HUES64 (cell line): ENCODE data around the gene SCGB3A2.

ENCODE experiments used
- H3K27ac ChIP-seq: 2 replicates; pipeline ENCODE4 v1.7.0; 2013; ENCODE audit warnings: low read depth, low read length, inconsistent platforms
- H3K27me3 ChIP-seq: 2 replicates; pipeline ENCODE4 v1.6.1; 2013; ENCODE audit warnings: mild to moderate bottlenecking, low read length; ENCODE audit not compliant: insufficient read depth
- H3K36me3 ChIP-seq: 2 replicates; pipeline ENCODE4 v1.6.1; 2013; ENCODE audit warnings: mild to moderate bottlenecking, low read length; ENCODE audit not compliant: insufficient read depth
- H3K4me1 ChIP-seq: 2 replicates; pipeline ENCODE4 v1.6.1; 2013; ENCODE audit warnings: mild to moderate bottlenecking, low read length, moderate library complexity; ENCODE audit not compliant: insufficient read depth
- H3K4me3 ChIP-seq: 2 replicates; pipeline ENCODE4 v1.5.1; 2013; ENCODE audit warnings: mild to moderate bottlenecking, low read length, moderate library complexity
- H3K9ac ChIP-seq: 2 replicates; pipeline ENCODE4 v1.6.1; 2013; ENCODE audit warnings: mild to moderate bottlenecking, low read depth, low read length
- H3K9me3 ChIP-seq: 2 replicates; pipeline ENCODE4 v1.6.1; 2013; ENCODE audit warnings: low read depth, low read length; ENCODE audit not compliant: insufficient read depth
- WGBS: fragments of 150-250, 120-280 bp; methylation state at CpG from one replicate; pipeline ENCODE4 v1.1.7; 2013; ENCODE audit warnings: missing lambda C conversion rate; 5-methylcytosine and 5-hydroxymethylcytosine counted together

Gene SCGB3A2

GRCh38 chr5:147880487-147880886 is 2.0 kb downstream of the SCGB3A2 start:
- Histone ChIP-seq H3K27me3 (no peaks in the 10 kb centered on the region), H3K9ac (no peak overlapping the region), H3K4me3 (no peak overlapping the region), H3K4me1 (peaks cover 33% of the 10 kb centered on the region), H3K36me3 (peaks cover 7% of the 10 kb centered on the region; the same call in 1 of the 2 replicates), H3K27ac (no peak overlapping the region), H3K9me3 (no peaks in the 10 kb centered on the region)
- WGBS: 94% methylated on average over 2 of the region's 2 CpGs

GRCh38 chr5:147882586-147883313 is 4.2 kb downstream of the SCGB3A2 start:
- 83% methylated on average over 6 of the region's 6 CpGs for WGBS
- H3K27ac ChIP-seq: peak overlapping the region; percentile 24
- no peaks in the 10 kb centered on the region for H3K27me3 ChIP-seq
- H3K36me3 ChIP-seq: peaks cover 7% of the 10 kb centered on the region; the same call in 1 of the 2 replicates
- no peaks in the 10 kb centered on the region for H3K9me3 ChIP-seq
- H3K4me1 ChIP-seq: peaks cover 14% of the 10 kb centered on the region
- no peak overlapping the region for H3K4me3 ChIP-seq
- no peak overlapping the region for H3K9ac ChIP-seq

GRCh38 chr5:147887026-147887627 is 8.6 kb downstream of the SCGB3A2 start:
- H3K36me3 ChIP-seq: no peaks in the 10 kb centered on the region
- H3K27ac ChIP-seq: no peak overlapping the region
- 33% methylated on average over 2 of the region's 3 CpGs for WGBS
- H3K4me1 ChIP-seq: peaks cover 8% of the 10 kb centered on the region
- no peaks in the 10 kb centered on the region for H3K9me3 ChIP-seq
- H3K4me3 ChIP-seq: no peak overlapping the region
- no peak overlapping the region for H3K9ac ChIP-seq
- H3K27me3 ChIP-seq: no peaks in the 10 kb centered on the region

GRCh38 chr5:147887930-147888329 is 9.4 kb downstream of the SCGB3A2 start:
- no peaks in the 10 kb centered on the region for H3K27me3 ChIP-seq
- WGBS: 89% methylated on average over 2 of the region's 2 CpGs

GRCh38 chr5:147892696-147893296 is 14.3 kb downstream of the SCGB3A2 start:
- H3K9me3 ChIP-seq: no peaks in the 10 kb centered on the region
- H3K27ac ChIP-seq: no peak overlapping the region
- H3K27me3 ChIP-seq: no peaks in the 10 kb centered on the region
- H3K9ac ChIP-seq: no peak overlapping the region
- WGBS: 82% methylated on average over 2 of the region's 3 CpGs
- no peak overlapping the region for H3K4me3 ChIP-seq
- no peaks in the 10 kb centered on the region for H3K36me3 ChIP-seq
- H3K4me1 ChIP-seq: 0 out of 2 replicates have a peak, but pooled peaks cover 7% of the 10 kb centered on the region

More at GRCh38 chr5:147887930-147888329, 9.4 kb downstream of the SCGB3A2 start:
- no peaks in the 10 kb centered on the region for H3K9me3 ChIP-seq
- H3K4me3 ChIP-seq: no peak overlapping the region
- H3K9ac ChIP-seq: no peak overlapping the region
- no peak overlapping the region for H3K27ac ChIP-seq
- H3K4me1 ChIP-seq: peaks cover 11% of the 10 kb centered on the region
- H3K36me3 ChIP-seq: no peaks in the 10 kb centered on the region

GRCh38 chr5:147893820-147894219 is 15.3 kb downstream of the SCGB3A2 start:
- WGBS: 89% methylated on average over 2 of the region's 2 CpGs
- no peaks in the 10 kb centered on the region for H3K9me3 ChIP-seq
- no peaks in the 10 kb centered on the region for H3K27me3 ChIP-seq
- H3K9ac ChIP-seq: no peak overlapping the region
- 0 out of 2 replicates have a peak, but pooled peaks cover 7% of the 10 kb centered on the region for H3K4me1 ChIP-seq
- no peaks in the 10 kb centered on the region for H3K36me3 ChIP-seq
- H3K27ac ChIP-seq: no peak overlapping the region
- no peak overlapping the region for H3K4me3 ChIP-seq

- Histone ChIP-seq H3K27me3 (no peaks in the 10 kb centered on the region), H3K27ac (no peak overlapping the region), H3K9me3 (no peaks in the 10 kb centered on the region), H3K36me3 (no peaks in the 10 kb centered on the region), H3K9ac (no peak overlapping the region), H3K4me3 (no peak overlapping the region), H3K4me1 (peaks cover 7% of the 10 kb centered on the region; the same call in 1 of the 2 replicates)
- WGBS: no CpG with 5 or more reads among the region's 1 CpG
These were observed 17.4 kb downstream of the SCGB3A2 start for GRCh38 chr5:147895864-147896263.

GRCh38 chr5:147898875-147899401 is 20.4 kb downstream of the SCGB3A2 start:
- no peak overlapping the region for H3K4me3 ChIP-seq
- no peaks in the 10 kb centered on the region for H3K27me3 ChIP-seq
- no peak overlapping the region for H3K9ac ChIP-seq
- no peak overlapping the region for H3K27ac ChIP-seq
- H3K36me3 ChIP-seq: no peaks in the 10 kb centered on the region
- WGBS: 94% methylated on average over 3 of the region's 3 CpGs
- H3K4me1 ChIP-seq: peaks cover 10% of the 10 kb centered on the region
- H3K9me3 ChIP-seq: no peaks in the 10 kb centered on the region

GRCh38 chr5:147901599-147902039 is 23.1 kb downstream of the SCGB3A2 start:
- Histone ChIP-seq H3K9ac (no peak overlapping the region), H3K4me1 (peaks cover 10% of the 10 kb centered on the region), H3K36me3 (no peaks in the 10 kb centered on the region), H3K9me3 (no peaks in the 10 kb centered on the region), H3K27me3 (no peaks in the 10 kb centered on the region), H3K4me3 (no peak overlapping the region), H3K27ac (no peak overlapping the region)
- WGBS: 82% methylated on average over 12 of the region's 12 CpGs

- H3K36me3 ChIP-seq: no peaks in the 10 kb centered on the region
- peaks cover 10% of the 10 kb centered on the region for H3K4me1 ChIP-seq
- no peak overlapping the region for H3K4me3 ChIP-seq
- H3K27me3 ChIP-seq: no peaks in the 10 kb centered on the region
- H3K27ac ChIP-seq: no peak overlapping the region
- H3K9me3 ChIP-seq: no peaks in the 10 kb centered on the region
- no peak overlapping the region for H3K9ac ChIP-seq
These were observed 24.2 kb downstream of the SCGB3A2 start for GRCh38 chr5:147902609-147903115.

- Histone ChIP-seq H3K9ac (no peak overlapping the region), H3K27ac (no peak overlapping the region), H3K4me3 (no peak overlapping the region), H3K4me1 (peaks cover 10% of the 10 kb centered on the region), H3K36me3 (no peaks in the 10 kb centered on the region), H3K9me3 (no peaks in the 10 kb centered on the region), H3K27me3 (no peaks in the 10 kb centered on the region)
- 92% methylated on average over 4 of the region's 4 CpGs for WGBS
These were observed 25.6 kb downstream of the SCGB3A2 start for GRCh38 chr5:147904110-147904509.
